ENCODE measurements around the gene FLOT2. TPM values are rescaled to one million over a fixed set of nuclear protein-coding genes. Genes with fewer than 3 reads are reported as not detected.

FLOT2 gene
- total RNA-seq, 1 donor from 2014 or later, result 73.1 TPM

DNA sequence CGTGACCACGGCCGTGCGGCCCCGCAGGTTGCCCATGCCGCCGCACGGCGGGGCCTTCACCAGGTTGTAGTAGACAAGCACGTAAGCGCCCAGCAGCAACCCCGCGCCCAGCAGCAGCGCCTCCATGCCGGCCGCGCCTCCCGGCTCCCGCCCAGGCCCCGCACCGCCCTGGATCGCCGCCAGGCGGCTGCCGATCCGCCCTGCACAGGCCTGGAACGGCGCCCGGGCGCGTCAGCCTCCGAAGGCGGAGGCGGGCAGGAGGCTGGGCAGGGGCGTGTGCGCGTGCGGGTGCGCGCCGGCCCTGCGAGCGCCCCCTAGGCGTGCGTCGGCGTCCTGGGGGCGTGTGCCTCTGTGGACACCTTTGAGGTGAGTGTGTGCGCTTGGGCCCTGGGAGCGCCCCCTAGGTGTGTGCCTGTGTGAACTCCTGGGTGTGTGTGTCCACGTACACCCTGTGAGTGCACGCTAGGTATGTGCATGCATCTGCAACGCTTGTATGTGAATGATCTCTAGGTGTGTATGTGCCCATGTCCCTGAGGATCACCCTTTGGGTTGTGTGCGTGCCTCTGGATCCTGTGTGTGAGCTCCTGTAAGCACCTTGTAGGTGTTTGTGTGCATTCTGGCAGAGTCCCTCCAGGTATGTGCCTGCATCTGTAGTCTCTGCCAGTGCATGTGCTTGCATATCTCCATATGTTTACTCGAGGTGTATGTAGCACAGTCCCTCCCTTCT, 5.4 kb upstream of the FLOT2 start, which contains the start of gene DHRS13:
Gene DHRS13 (minus strand): TSS at position 261 of the 727 bp plus-strand sequence. CDS start 135 bp downstream, at position 126.
- DNase-seq (ENCODE audit: extremely low spot score, unreplicated experiment), result peak; percentile 98
- TF ChIP-seq, protein P1, sequence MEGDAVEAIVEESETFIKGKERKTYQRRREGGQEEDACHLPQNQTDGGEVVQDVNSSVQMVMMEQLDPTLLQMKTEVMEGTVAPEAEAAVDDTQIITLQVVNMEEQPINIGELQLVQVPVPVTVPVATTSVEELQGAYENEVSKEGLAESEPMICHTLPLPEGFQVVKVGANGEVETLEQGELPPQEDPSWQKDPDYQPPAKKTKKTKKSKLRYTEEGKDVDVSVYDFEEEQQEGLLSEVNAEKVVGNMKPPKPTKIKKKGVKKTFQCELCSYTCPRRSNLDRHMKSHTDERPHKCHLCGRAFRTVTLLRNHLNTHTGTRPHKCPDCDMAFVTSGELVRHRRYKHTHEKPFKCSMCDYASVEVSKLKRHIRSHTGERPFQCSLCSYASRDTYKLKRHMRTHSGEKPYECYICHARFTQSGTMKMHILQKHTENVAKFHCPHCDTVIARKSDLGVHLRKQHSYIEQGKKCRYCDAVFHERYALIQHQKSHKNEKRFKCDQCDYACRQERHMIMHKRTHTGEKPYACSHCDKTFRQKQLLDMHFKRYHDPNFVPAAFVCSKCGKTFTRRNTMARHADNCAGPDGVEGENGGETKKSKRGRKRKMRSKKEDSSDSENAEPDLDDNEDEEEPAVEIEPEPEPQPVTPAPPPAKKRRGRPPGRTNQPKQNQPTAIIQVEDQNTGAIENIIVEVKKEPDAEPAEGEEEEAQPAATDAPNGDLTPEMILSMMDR (conservative IDR thresholded peaks at IDR 0.05), result peak; percentile 97
- Mint-ChIP-seq H3K36me3 (peaks cover 9% of the 10 kb centered on the region), H3K4me1 (ENCODE audit: unreplicated experiment) (peaks cover 22% of the 10 kb centered on the region), H3K9me3 (no peaks in the 10 kb centered on the region), H3K4me3 (peak within 1 kb of the TSS; percentile 86), H3K27ac (peak within 1 kb of the TSS; percentile 93), H3K27me3 (no peaks in the 10 kb centered on the region)

DNA sequence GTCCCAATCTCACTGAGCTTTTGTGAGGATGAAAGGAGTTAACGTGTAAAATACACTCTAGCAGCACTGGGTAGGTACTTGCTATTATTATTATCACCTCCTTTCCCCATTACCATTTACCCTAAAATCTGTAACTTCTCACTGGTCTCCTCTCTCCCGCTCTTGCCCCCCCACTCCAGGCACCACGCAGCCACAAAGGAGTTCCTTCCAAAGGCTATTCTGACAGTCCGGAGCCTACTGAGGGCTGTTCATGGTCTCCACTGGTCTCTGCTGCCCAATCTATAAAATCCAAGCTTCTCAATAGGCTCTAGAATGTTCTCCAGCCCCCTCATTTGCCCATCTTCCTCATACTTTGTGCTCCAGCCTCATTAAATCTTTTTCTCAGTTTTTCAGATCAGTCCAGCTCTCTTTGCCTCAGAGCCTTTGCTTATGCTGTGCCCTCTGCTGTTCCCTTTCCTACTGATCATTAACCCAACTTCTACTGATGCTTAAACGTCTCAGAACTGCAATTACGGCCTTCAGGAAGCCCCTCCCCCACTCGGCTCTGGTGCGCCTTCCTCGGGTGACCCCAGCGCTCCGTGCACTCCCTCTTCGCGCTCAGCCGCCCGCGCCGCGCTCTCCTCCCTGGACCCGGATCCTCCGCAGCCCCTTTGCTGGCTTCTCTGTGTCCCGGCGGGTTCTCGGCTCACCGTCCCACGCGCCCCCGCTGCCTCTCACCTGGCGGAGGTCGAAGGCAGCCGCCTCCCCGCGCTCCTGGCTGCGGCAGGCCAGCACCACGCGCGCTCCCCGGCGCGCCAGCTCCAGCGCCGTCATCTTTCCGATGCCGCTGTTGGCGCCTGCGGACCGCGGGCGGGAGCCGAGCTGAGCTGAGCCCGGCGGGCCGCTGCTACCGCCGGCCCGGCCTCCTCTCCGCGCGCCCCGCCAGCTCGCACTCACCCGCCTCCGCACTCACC, 4.6 kb upstream of the FLOT2 start:
- Mint-ChIP-seq H3K9me3 (no peaks in the 10 kb centered on the region), H3K27me3 (no peaks in the 10 kb centered on the region), H3K4me3 (peak overlapping the region; percentile 86), H3K36me3 (peaks cover 9% of the 10 kb centered on the region), H3K4me1 (ENCODE audit: unreplicated experiment) (peaks cover 27% of the 10 kb centered on the region), H3K27ac (peak overlapping the region; percentile 74)
- TF ChIP-seq, protein P1 (conservative IDR thresholded peaks at IDR 0.05), result no peak
- no peak for DNase-seq (ENCODE audit: extremely low spot score, unreplicated experiment)

DNA sequence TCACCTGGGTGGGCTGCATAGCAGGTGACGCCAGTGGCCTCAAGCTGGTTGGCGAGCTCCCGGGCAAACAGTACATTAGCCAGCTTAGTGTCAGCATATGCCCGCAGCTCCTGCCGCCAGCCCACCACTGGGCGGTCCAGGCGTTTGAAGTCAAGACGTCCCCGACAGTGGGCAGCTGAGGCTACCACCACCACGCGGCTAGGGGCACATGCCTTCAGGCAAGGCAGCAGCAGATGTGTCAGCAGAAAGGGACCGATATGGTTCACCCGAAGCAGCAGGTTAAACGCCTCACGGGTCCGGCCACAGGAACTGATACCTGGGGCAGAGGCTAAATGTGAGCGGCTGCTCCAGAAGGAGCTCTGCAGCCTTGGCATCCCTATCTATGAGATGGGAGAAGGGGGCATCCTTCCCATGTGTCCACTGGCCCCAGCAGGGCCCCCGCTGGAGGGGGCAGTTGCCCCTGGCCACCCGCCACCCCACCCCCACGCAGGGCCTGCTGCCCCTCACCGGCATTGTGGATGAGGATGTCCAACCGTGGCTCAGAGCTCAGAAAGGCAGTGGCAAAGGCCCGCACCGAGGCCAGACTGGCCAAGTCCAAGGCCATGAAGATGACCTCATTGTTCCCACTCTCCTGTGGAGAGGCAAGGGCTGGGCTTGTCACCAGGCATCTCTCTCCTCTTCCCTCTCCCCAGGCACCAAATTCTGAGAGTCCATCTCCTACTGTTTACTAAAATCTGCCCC, 3.6 kb upstream of the FLOT2 start:
- no peak for DNase-seq (ENCODE audit: extremely low spot score, unreplicated experiment)
- H3K4me3 Mint-ChIP-seq, result peak overlapping the region; percentile 86
- no peaks in the 10 kb centered on the region for H3K9me3 Mint-ChIP-seq
- peaks cover 4% of the 10 kb centered on the region for H3K36me3 Mint-ChIP-seq
- H3K4me1 Mint-ChIP-seq (ENCODE audit: unreplicated experiment), result peaks cover 33% of the 10 kb centered on the region
- H3K27ac Mint-ChIP-seq, result peak overlapping the region; percentile 74
- TF ChIP-seq, protein P1 (conservative IDR thresholded peaks at IDR 0.05), result no peak
- H3K27me3 Mint-ChIP-seq, result no peaks in the 10 kb centered on the region

DNA sequence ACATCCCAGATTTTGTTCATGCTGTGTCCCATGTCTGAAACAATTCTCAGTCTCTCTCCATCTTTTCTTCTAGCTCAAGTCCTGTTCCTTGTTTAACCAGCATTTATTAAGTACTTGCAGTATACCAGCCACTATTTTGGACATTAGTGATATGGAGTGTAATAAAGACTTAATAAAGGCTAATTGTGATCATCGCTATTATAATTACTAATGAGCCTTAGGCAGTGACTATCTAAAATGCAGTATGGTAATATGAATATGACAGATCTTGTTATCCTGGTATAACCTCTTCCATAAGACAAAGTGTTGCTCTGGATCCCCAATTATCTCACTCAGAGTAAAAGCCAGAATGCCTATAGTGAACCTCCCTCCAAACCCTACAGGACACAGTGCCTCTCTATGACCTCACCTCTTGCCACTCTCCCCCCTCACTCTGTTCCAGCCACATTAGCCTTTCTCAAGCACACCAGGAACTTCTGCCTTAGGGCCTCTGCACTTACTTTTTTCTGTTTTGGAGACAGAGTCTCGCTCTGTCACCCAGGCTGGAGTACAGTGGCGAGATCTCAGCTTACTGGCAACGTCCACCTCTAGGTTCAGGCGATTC, 1.8 kb upstream of the FLOT2 start:
- H3K36me3 Mint-ChIP-seq, result peaks cover 4% of the 10 kb centered on the region
- DNase-seq (ENCODE audit: extremely low spot score, unreplicated experiment), result no peak
- peak overlapping the region; percentile 78 for H3K4me3 Mint-ChIP-seq
- peaks cover 36% of the 10 kb centered on the region for H3K4me1 Mint-ChIP-seq (ENCODE audit: unreplicated experiment)
- TF ChIP-seq, protein P1 (conservative IDR thresholded peaks at IDR 0.05), result no peak
- H3K27ac Mint-ChIP-seq, result peak overlapping the region; percentile 46
- no peaks in the 10 kb centered on the region for H3K9me3 Mint-ChIP-seq
- no peaks in the 10 kb centered on the region for H3K27me3 Mint-ChIP-seq

DNA sequence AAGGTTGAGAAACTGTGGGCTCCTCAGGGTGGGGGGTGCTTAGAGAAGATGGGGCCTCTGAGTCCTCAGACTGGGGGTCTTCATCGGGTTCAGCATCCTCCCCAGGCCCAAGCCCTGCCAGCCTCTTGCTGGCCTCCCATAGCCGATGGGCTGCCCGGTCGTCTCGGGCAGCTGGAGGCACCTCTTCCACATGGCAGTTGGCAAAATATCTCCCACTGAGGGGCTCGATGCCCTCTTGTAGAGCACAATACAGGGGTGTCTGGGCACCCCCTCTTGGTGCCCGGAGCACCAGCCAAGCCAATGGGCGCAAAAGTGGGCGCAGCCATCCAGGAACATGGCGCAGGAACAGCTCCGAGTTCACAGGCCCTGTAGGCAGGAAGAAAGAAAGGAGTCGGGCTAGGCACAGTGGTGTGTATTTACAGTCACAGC, 1.0 kb upstream of the FLOT2 start:
- peak overlapping the region; percentile 94 for H3K4me3 Mint-ChIP-seq
- H3K4me1 Mint-ChIP-seq (ENCODE audit: unreplicated experiment), result peaks cover 36% of the 10 kb centered on the region
- H3K27ac Mint-ChIP-seq, result no peak overlapping the region
- H3K9me3 Mint-ChIP-seq, result no peaks in the 10 kb centered on the region
- no peak for DNase-seq (ENCODE audit: extremely low spot score, unreplicated experiment)
- TF ChIP-seq, protein P1 (conservative IDR thresholded peaks at IDR 0.05), result no peak
- no peaks in the 10 kb centered on the region for H3K27me3 Mint-ChIP-seq
- H3K36me3 Mint-ChIP-seq, result peaks cover 4% of the 10 kb centered on the region
